Panc1 (cell line): Measurements from ENCODE around the gene MAP3K4. TPM values are rescaled to one million over a fixed set of nuclear protein-coding genes. Genes with fewer than 3 reads are reported as not detected.

Source experiments
- ATAC-seq: fragments of 200-7000 bp; cut with Tn5 transposase; 2 replicates; pipeline ENCODE4 v1.9.1; 2020; ENCODE audit warnings: mild to moderate bottlenecking, moderate library complexity
- BruUV-seq: library from RNA; stranded (reverse); fragments of 400-500 nt; replicated peaks from 2 replicates; lab custom pipeline; 2021; lab: Mats Ljungman, UMichigan
- CTCF ChIA-PET: fragments of 300-600 bp; sonication (Branson Sonifier 250); formaldehyde crosslinking; loops from one replicate; lab custom pipeline; 2022; ENCODE audit warnings: antibody characterized with exemption; lab: Charles Lee
- POLR2A ChIA-PET: fragments of 300-600 bp; sonication (Branson Sonifier 250); formaldehyde crosslinking; loops from one replicate; lab custom pipeline; 2022; ENCODE audit warnings: antibody characterized with exemption; lab: Charles Lee
- DNase-seq: peaks from one replicate; pipeline ENCODE4 v3.0.0-alpha.2; 2010; ENCODE audit warnings: low read depth, low spot score
- H3K27ac ChIP-seq: 2 replicates; pipeline ENCODE4 v1.5.1; 2011; ENCODE audit warnings: mild to moderate bottlenecking, low read length, inconsistent platforms
- H3K27me3 ChIP-seq: fragments of 200-500 bp; sonication (Bioruptor generic); 2 replicates; pipeline ENCODE4 v1.6.0; 2014; ENCODE audit warnings: low read length, inconsistent platforms; ENCODE audit not compliant: control insufficient read depth, insufficient read depth
- H3K36me3 ChIP-seq: fragments of 200-500 bp; sonication (Bioruptor generic); 2 replicates; pipeline ENCODE4 v1.5.1; 2014; ENCODE audit warnings: inconsistent platforms, mild to moderate bottlenecking, low read length, moderate library complexity; ENCODE audit not compliant: control insufficient read depth, insufficient read depth
- H3K4me1 ChIP-seq: 2 replicates; pipeline ENCODE4 v1.5.1; 2011; ENCODE audit warnings: inconsistent platforms, mild to moderate bottlenecking, low read length, moderate library complexity; ENCODE audit not compliant: control insufficient read depth, insufficient read depth
- H3K4me3 ChIP-seq, 2 experiments: 2 replicates each; pipeline ENCODE4 v1.5.1; 2011 to 2012; ENCODE audit warnings: low read depth in 2 of 2, low read length in 2 of 2, mild to moderate bottlenecking in 2 of 2, inconsistent platforms in 1 of 2, moderate library complexity in 1 of 2
- H3K9me3 ChIP-seq: fragments of 200-500 bp; sonication (Bioruptor generic); 2 replicates; pipeline ENCODE4 v1.5.1; 2014; ENCODE audit warnings: low read depth, mild to moderate bottlenecking, inconsistent platforms, low read length, moderate library complexity; ENCODE audit not compliant: control insufficient read depth, insufficient read depth
- CTCF ChIP-seq: fragments of 450-650 bp; IDR thresholded peaks from 2 replicates; pipeline ENCODE4 v1.5.1; 2017; ENCODE audit warnings: mild to moderate bottlenecking
- POLR2AphosphoS5 ChIP-seq: IDR thresholded peaks from 2 replicates; pipeline ENCODE4 v1.6.1; 2012; ENCODE audit warnings: mild to moderate bottlenecking, low read depth, low read length, moderate library complexity
- SIN3A ChIP-seq: IDR thresholded peaks from 2 replicates; pipeline ENCODE4 v1.6.1; 2012; ENCODE audit warnings: low read depth, mild to moderate bottlenecking, low read length, moderate library complexity, borderline replicate concordance; ENCODE audit not compliant: insufficient read depth
- TCF7L2 ChIP-seq: IDR thresholded peaks from 2 replicates; pipeline ENCODE4 v1.6.1; 2011; ENCODE audit warnings: mild to moderate bottlenecking, low read depth, low read length, inconsistent platforms
- in situ Hi-C: cut with HindIII; loops from 2 replicates; pipeline ENCODE4 v1.10.0; 2016; ENCODE audit warnings: low sequenced_read_pairs, low pct_unique_long_range_greater_than_20kb
- intact Hi-C: fragments of 100-400 bp; cut with micrococcal nuclease; formaldehyde crosslinking; loops from one replicate; pipeline ENCODE4 v1.10.0; 2022; ENCODE audit not compliant: unreplicated experiment
- total RNA-seq: library from RNA; stranded (reverse); gene quantifications from one replicate; pipeline ENCODE4 v1.2.1, GENCODE V29; 2021; ENCODE audit not compliant: unreplicated experiment
- TF ChIP-seq, protein P1 (sequence below), 2 experiments: IDR thresholded peaks; 2 replicates each; pipeline ENCODE4 v1.6.1; 2011 to 2012; ENCODE audit warnings: low read depth in 2 of 2, control low read depth in 1 of 2, low read length in 1 of 2, mild to moderate bottlenecking in 1 of 2, moderate library complexity in 1 of 2; ENCODE audit not compliant: insufficient read depth in 1 of 2

The MAP3K4 gene
- total RNA-seq, 1 experiment from 2014 or later, result 49.3 TPM

- intact Hi-C loops (no loop called here), in situ Hi-C loops (no loop called here)
- Histone ChIP-seq H3K36me3 (no peaks in the 10 kb centered on the region), H3K27me3 (no peaks in the 10 kb centered on the region), H3K4me1 (no peaks in the 10 kb centered on the region), H3K9me3 (no peaks in the 10 kb centered on the region), H3K4me3 (no peak overlapping the region), H3K27ac (no peak overlapping the region)
- ChIA-PET CTCF (interaction anchor here (0.6 to 1.1 kb wide), 2 partner anchors 231 to 234 kb away, joined by 3 to 4 read pairs; no protein-coding TSS in a partner anchor), POLR2A (no interaction called here)
- ATAC-seq (peak; percentile 40), DNase-seq (no peak)
- no TSS peak for BruUV-seq
- TF ChIP-seq TCF7L2 (no peak), CTCF (no peak), POLR2AphosphoS5 (no peak), SIN3A (no peak)
- TF ChIP-seq, protein P1, sequence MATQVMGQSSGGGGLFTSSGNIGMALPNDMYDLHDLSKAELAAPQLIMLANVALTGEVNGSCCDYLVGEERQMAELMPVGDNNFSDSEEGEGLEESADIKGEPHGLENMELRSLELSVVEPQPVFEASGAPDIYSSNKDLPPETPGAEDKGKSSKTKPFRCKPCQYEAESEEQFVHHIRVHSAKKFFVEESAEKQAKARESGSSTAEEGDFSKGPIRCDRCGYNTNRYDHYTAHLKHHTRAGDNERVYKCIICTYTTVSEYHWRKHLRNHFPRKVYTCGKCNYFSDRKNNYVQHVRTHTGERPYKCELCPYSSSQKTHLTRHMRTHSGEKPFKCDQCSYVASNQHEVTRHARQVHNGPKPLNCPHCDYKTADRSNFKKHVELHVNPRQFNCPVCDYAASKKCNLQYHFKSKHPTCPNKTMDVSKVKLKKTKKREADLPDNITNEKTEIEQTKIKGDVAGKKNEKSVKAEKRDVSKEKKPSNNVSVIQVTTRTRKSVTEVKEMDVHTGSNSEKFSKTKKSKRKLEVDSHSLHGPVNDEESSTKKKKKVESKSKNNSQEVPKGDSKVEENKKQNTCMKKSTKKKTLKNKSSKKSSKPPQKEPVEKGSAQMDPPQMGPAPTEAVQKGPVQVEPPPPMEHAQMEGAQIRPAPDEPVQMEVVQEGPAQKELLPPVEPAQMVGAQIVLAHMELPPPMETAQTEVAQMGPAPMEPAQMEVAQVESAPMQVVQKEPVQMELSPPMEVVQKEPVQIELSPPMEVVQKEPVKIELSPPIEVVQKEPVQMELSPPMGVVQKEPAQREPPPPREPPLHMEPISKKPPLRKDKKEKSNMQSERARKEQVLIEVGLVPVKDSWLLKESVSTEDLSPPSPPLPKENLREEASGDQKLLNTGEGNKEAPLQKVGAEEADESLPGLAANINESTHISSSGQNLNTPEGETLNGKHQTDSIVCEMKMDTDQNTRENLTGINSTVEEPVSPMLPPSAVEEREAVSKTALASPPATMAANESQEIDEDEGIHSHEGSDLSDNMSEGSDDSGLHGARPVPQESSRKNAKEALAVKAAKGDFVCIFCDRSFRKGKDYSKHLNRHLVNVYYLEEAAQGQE (IDR thresholded peaks at IDR 0.05; ENCODE audit: insufficient read depth in 1 of 2, low read depth in 2 of 2, low read length in 1 of 2), result no peak
Measured at GRCh38 chr6:161139766-161140553, 148.4 kb downstream of the MAP3K4 start.

GRCh38 chr6:161140554-161140875, 148.9 kb downstream of the MAP3K4 start:
- in situ Hi-C loops (no loop called here), intact Hi-C loops (no loop called here)
- BruUV-seq, result no TSS peak
- H3K27me3 ChIP-seq, result no peaks in the 10 kb centered on the region
- ATAC-seq, result peak; percentile 24; the same call in 1 of the 2 replicates
- H3K9me3 ChIP-seq, result no peaks in the 10 kb centered on the region
- TF ChIP-seq CTCF (no peak), TCF7L2 (no peak)
- TF ChIP-seq, protein P1 (IDR thresholded peaks at IDR 0.05; ENCODE audit: insufficient read depth in 1 of 2, low read depth in 2 of 2, low read length in 1 of 2), result no peak
- no peaks in the 10 kb centered on the region for H3K4me1 ChIP-seq
- ChIA-PET POLR2A (no interaction called here), CTCF (interaction anchor here (1.1 kb wide), 1 partner anchor 233 kb away, joined by 3 read pairs; no protein-coding TSS in a partner anchor)
- no peak overlapping the region for H3K4me3 ChIP-seq
- no peak for DNase-seq
- no peaks in the 10 kb centered on the region for H3K36me3 ChIP-seq
- H3K27ac ChIP-seq, result no peak overlapping the region
